Esophagus squamous epithelium (tissue), 4 donors: ENCODE measurements around the gene CKS2.

Experiments used
- CTCF ChIP-seq, 6 experiments: fragments of 450-650 bp in 4 of 6; fragments of 200-600 bp in 2 of 6; sonication (generic) in 2 of 6; IDR thresholded peaks; one replicate each; pipeline ENCODE4 v1.5.1; 2016 to 2019; ENCODE audit warnings: antibody characterized with exemption in 6 of 6, mild to moderate bottlenecking in 4 of 6, moderate library complexity in 4 of 6
- POLR2A ChIP-seq, 4 donors: fragments of 450-650 bp; IDR thresholded peaks; one replicate each; pipeline ENCODE4 v1.6.1; 2017; ENCODE audit warnings: antibody characterized with exemption in 4 of 4, mild to moderate bottlenecking in 4 of 4, moderate library complexity in 3 of 4

GRCh38 chr9:89312222-89312571, 1.2 kb downstream of the CKS2 start:
- TF ChIP-seq CTCF (IDR thresholded peaks at IDR 0.05) (no peak), POLR2A (IDR thresholded peaks at IDR 0.05) (no peak)
